ENCODE data around the gene CGB3. TPM values are rescaled to one million over a fixed set of nuclear protein-coding genes. Genes with fewer than 3 reads are reported as not detected.

CGB3 gene
- total RNA-seq, 1 donor from 2014 or later: not detected

DNA sequence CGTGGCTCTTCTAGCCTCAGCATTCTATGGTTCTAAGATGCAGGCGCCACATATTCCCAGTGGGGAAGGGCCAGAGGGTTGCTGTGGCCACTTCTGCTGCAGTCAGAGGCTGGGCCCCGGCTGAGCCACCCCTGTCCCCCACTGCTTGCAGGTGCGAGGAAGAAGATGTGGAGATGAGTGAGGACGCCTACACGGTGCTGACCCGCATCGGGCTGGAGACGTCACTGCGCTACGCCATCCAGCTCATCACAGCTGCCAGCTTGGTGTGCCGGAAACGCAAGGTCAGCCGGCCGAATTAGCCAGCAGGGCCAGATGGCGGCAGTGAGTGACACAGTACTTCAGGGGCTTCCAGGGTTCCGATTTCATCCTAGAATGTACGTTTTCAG is 9.3 kb downstream of the CGB3 start:
- no peak for DNase-seq

- DNase-seq: no peak
Measured at GRCh38 chr19:49014123-49014869, 9.8 kb downstream of the CGB3 start.

- DNase-seq: no peak
Measured at GRCh38 chr19:49011194-49011593, 12.9 kb downstream of the CGB3 start.

- DNase-seq: no peak
Measured at GRCh38 chr19:49010453-49010852, 13.7 kb downstream of the CGB3 start.

DNA sequence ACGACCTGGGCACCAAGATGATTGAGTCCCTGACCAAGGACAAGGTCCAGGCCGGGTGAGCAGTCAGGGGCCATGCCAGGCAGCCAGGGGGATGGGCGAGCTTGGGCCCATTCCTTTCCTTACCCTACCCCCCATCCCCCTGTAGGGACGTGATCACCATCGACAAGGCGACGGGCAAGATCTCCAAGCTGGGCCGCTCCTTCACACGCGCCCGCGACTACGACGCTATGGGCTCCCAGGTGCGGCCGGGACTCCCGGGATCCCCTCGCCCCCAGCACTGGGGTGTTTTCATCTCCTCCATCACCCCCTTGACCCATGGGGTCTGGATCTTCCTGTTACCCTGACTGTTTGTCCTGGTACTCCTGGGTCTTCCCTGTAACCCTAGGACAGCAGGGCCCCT is 14.3 kb downstream of the CGB3 start:
- DNase-seq: no peak

GRCh38 chr19:49006905-49007304 is 17.2 kb downstream of the CGB3 start:
- DNase-seq: no peak

DNA sequence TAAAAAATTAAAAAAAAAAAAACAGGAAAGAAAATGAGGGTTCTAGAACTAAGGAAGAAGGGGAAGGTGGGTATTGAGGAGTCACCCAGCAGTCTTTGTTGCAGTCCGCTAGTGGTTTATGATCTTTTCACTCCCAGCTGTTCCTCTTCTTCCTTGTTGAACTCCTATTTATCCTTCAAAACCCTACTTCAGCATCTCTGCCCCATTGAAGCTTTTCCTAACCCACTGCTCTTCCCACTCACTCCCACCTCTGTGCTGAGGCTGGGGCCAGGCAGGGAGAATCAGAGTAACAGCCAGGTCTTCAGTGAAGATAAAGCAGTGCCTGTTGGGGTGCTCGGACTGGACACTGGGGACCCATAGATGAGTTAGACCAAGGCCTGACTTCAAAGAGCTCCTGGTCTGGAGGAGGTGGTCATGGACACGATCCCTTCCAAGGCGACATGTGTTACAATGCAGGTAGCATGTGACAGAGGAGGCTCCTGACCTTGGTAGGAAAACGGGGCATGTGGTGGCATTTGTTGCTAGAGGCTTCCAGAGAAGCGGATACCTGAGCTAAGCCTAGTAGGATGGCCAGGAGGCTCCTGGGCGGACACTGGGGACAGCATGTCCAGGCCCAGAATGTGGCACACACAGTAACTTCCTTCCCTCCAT is 19.0 kb downstream of the CGB3 start:
- no peak for DNase-seq

DNA sequence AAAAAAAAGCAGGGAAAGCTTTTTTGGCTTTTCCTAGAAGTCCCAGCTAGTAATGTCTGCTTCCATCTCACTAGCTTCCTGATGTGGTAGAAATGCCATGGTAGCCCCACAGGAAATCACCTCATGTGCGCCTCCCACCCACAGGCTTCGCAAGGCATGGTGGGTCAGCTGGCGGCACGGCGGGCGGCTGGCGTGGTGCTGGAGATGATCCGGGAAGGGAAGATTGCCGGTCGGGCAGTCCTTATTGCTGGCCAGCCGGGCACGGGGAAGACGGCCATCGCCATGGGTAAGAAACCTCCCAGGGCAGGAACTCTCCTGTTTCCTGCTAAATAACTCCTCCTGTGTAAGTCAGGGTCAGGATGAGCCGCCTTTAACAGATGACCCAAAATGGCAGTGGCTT is 20.0 kb downstream of the CGB3 start:
- DNase-seq: no peak

- DNase-seq: no peak
Measured at GRCh38 chr19:48999481-49000325, 24.4 kb downstream of the CGB3 start.

DNA sequence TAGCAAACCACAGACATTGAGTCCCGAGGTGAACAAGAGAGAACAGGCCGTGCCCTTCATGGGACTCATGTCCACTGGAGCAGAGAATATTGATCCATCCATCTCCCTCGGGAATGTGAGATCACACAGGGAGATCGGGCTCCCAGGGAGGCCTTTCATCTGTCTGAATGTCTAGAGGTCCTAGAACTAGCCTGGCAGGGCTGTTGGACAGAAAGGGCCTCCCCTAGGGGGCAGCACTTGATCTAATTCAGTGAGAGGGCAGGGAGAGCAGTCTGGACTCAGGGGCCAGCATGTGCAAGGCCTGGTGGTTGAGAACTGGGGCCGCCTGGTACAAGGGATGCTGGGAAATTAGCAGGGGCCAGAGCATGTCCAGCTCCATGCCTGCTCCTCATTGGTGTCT is 26.2 kb downstream of the CGB3 start:
- DNase-seq: no peak

- no peak for DNase-seq
Measured at GRCh38 chr19:48994035-48994386, 30.1 kb downstream of the CGB3 start.

DNA sequence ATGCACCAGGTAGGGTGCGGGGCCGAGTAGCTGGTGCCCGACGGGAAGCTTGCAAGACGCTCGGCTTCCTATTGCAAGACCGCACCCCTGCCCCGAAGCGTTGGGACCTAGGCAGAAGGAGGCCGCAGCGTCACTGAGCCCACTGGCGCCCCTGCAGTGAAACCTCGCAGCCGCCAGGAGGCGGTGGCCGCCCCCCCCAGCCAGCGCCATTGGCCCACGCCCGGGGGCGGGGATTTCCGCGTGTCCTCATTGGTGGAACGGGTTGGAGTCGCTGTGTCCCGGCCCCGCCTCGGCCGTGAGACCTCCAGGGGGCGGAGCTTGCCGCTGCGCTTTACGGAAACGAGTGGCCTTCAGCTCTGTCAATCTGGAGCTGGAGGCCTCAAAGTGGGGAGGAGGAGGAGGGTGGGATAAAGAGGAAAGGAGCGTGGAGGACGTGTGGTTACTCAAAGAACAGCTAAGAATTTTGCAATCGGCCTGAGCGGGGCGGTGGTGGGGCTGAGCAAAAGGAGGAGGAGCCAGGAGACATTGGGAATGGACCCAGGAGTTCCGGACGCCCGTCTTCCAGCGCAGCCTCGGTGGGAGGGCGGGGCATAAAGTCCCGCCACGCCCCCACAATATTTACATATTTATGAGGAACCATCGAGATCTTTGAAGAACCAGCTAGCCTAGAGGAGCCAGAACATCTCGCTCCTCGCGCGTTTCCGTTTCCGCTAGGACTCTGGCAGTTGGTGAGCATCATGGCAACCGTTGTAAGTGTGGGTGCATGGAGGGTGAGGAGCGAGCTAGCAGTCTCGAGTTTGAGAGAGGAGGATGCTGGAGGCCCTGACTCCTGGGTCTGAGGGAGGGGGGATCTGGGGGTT is 30.7 kb downstream of the CGB3 start, which contains the start of the genes GYS1 and RUVBL2:
Gene GYS1, minus strand, starts transcription at position 135 of the 860 bp plus-strand sequence. CDS start 197 bp downstream, outside the sequence.
Gene RUVBL2, plus strand, starts transcription at position 713 of the 860 bp plus-strand sequence. Its CDS starts 25 bp downstream, at position 738.
- peak; percentile 99 for DNase-seq

DNA sequence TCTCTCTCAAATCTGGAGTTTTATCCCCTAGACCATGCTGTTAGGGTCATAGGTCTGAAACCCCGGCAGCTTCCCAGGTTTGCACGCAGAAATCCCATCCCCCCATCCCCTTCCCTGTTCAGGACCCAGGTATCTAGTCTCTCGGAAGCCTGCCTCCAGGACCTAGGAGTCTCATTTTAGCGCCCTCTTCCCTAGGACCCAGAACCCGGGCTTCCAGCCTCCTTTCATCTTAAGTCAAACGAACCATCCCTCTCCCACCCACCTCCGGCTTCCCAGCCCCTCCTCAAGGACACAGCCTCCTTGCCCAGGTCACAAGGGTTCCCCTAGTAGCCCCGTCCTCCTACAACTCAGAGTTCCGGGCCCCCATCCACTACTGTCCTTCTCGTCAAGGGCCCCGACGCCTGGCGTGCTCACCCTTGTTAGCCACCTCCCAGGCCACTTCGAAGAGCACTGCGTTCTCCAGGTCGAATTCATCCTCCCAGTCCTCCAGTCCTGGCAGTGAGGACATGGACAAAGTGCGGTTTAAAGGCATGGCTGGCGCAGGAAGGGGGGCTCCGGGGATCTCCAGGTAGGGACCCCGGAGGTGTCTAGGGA is 31.5 kb downstream of the CGB3 start:
- DNase-seq: no peak

GRCh38 chr19:48991873-48992580 is 32.1 kb downstream of the CGB3 start:
- DNase-seq: peak; percentile 78

GRCh38 chr19:48991011-48991609 is 33.0 kb downstream of the CGB3 start:
- no peak for DNase-seq

DNA sequence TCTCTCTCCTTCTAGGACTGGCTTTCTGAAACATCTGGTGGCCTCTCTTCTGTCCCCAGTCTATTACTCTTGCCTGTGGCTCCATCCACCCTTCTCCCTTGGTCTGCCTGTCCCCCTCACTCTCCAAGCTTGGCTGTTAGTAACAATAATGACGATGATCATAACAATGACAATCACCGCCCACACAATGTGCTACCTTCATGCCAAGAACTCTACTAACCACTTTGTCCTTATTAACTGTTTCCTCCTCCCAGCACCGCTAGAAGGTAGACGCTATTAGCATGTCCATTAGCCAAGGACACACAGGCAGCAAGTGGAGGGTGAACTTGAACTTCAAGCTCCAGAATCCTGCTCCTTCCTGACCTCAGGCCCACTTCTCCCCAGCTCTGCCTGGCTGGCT is 33.7 kb downstream of the CGB3 start:
- no peak for DNase-seq

- DNase-seq: no peak
Measured at GRCh38 chr19:48989701-48990291, 34.3 kb downstream of the CGB3 start.

GRCh38 chr19:48988860-48989259 is 35.3 kb downstream of the CGB3 start:
- DNase-seq: no peak

DNA sequence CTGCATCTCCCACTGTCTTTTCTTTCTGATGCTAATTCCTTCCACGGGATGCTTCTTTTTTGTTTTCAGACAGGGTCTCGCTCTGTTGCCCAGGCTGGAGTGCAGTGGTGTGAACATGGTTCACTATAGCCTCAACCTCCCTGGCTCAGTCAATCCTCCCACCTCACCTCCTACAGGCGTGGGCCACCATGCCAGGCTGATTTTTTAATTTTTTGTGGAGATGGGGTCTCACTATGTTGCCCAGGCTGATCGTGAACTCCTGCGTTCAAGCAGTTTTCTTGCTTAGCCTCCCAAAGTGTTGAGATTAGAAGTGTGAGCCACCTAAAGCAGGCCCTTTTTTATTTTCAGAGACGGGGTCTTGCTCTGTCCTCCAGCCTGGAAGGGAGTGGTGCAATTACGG is 35.8 kb downstream of the CGB3 start:
- DNase-seq: no peak

- DNase-seq: no peak
Measured at GRCh38 chr19:48987323-48987722, 36.8 kb downstream of the CGB3 start.

Data from skin of body (tissue), 2 donors.